ENCODE measurements around the gene NHEJ1. TPM values are rescaled to one million over a fixed set of nuclear protein-coding genes. Genes with fewer than 3 reads are reported as not detected.
"Not testable (repeated sequence)": the region's sequence is repeated elsewhere in the genome, so short reads cannot be mapped to it uniquely, and the experiment has no call there.

The NHEJ1 gene, protein sequence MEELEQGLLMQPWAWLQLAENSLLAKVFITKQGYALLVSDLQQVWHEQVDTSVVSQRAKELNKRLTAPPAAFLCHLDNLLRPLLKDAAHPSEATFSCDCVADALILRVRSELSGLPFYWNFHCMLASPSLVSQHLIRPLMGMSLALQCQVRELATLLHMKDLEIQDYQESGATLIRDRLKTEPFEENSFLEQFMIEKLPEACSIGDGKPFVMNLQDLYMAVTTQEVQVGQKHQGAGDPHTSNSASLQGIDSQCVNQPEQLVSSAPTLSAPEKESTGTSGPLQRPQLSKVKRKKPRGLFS
- 10 to 100 TPM; 20.0 to 20.9 TPM for total RNA-seq

- ChIA-PET CTCF (interaction anchor here (0.8 to 5.2 kb wide), 25 partner anchors 9 to 228 kb away, joined by 3 to 35 read pairs (median 5); partner anchors contain the start of genes ABCB6, ANKZF1, CNPPD1 and GLB1L), POLR2A (interaction anchor here (0.6 to 1.2 kb wide), 4 partner anchors 46 to 69 kb away, joined by 4 to 7 read pairs (median 5); partner anchors contain the start of genes ANKZF1 and ATG9A)
Observed at GRCh38 chr2:219160186-219161017, at the start of gene NHEJ1. Gene NHEJ1, minus strand, starts transcription at chr2:219160815. Its CDS starts 2,453 bp downstream, at chr2:219158362.

- ChIA-PET CTCF (interaction anchor here (0.9 to 1.9 kb wide), 3 partner anchors 8 to 49 kb away, joined by 5 to 9 read pairs (median 7); partner anchors contain the start of gene NHEJ1), POLR2A (interaction anchor here (0.6 to 2.3 kb wide), 6 partner anchors 9 to 317 kb away, joined by 4 to 7 read pairs (median 4); partner anchors contain the start of gene ABCB6)
Observed at GRCh38 chr2:219209236-219210195, 48.9 kb upstream of the NHEJ1 start.

DNA sequence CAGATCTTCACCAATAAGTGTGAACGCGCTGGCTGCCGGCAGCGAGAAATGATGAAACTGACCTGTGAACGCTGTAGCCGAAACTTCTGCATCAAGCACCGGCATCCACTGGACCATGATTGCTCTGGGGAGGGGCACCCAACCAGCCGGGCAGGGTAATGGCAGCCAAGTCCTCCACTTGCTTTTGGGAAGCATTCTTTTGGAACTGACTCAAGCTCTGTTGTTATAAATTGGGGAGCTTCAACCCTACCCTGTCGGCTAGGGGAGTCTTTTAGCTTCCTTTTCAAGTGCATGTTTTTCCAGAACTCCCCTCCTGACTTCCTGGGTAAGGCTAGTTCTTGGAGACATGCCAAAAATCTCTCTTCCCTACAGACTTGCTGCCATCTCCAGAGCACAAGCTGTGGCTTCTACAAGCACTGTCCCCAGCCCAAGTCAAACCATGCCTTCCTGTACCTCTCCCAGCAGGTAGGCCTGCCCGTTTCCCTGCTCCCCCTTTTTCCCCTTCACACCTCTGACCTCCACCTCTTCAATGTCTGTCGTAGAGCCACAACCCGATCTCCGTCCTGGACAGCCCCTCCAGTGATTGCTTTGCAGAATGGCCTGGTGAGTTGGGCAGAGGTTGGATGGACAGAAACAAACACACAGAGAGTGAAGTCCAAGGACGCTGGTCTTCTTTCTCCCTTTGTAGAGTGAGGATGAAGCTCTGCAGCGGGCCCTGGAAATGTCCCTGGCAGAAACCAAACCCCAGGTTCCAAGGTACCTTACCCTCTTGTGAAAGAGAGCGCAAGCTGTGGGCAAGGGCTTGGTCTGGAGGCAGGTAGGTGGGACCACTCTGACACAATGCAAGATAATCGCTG, 47.5 kb upstream of the NHEJ1 start:
- CTCF ChIA-PET: interaction anchor here (0.6 to 1.9 kb wide), 4 partner anchors 9 to 48 kb away, joined by 3 to 9 read pairs (median 6); partner anchors contain the start of gene NHEJ1
- POLR2A ChIA-PET: interaction anchor here (0.6 to 2.9 kb wide), 5 partner anchors 8 to 33 kb away, joined by 4 to 18 read pairs (median 7); partner anchors contain the start of genes ABCB6, ANKZF1, ATG9A and CNPPD1

DNA sequence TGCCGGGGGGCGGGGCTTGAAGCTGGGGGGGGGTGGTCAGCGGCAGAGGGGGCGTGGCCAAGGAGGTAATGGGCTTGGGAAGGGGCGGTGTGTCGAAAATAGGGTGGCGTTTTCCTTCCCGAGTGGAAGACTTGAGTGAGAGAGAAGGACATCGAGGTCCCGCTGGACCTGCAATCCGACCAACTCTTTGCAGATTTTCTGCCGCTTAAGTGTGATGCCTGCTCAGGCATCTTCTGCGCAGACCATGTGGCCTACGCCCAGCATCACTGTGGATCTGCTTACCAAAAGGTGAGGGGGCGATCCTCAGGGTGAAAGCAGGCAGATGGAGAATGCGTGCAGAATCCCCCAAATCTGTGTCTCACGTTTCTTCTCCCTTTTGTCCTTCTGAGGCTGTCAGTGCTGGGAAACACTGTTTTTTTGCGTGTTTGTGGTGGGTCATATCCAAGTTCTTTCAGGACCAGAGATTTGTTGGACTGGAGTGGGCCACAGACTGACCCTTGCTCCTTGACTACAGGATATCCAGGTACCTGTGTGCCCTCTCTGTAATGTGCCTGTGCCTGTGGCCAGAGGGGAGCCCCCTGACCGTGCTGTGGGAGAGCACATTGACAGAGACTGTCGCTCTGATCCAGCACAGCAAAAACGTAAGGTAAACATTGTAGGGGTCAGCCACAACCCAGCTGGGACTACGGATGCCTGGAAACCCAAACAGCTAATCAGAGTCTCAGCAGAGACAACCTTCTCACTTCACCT, 46.7 kb upstream of the NHEJ1 start:
- POLR2A ChIA-PET: interaction anchor here (0.6 to 2.9 kb wide), 11 partner anchors 11 to 47 kb away, joined by 3 to 18 read pairs (median 7); partner anchors contain the start of genes ABCB6, ANKZF1, ATG9A and CNPPD1
- CTCF ChIA-PET: interaction anchor here (1.1 to 1.9 kb wide), 4 partner anchors 10 to 88 kb away, joined by 5 to 9 read pairs (median 7); no protein-coding TSS in a partner anchor

DNA sequence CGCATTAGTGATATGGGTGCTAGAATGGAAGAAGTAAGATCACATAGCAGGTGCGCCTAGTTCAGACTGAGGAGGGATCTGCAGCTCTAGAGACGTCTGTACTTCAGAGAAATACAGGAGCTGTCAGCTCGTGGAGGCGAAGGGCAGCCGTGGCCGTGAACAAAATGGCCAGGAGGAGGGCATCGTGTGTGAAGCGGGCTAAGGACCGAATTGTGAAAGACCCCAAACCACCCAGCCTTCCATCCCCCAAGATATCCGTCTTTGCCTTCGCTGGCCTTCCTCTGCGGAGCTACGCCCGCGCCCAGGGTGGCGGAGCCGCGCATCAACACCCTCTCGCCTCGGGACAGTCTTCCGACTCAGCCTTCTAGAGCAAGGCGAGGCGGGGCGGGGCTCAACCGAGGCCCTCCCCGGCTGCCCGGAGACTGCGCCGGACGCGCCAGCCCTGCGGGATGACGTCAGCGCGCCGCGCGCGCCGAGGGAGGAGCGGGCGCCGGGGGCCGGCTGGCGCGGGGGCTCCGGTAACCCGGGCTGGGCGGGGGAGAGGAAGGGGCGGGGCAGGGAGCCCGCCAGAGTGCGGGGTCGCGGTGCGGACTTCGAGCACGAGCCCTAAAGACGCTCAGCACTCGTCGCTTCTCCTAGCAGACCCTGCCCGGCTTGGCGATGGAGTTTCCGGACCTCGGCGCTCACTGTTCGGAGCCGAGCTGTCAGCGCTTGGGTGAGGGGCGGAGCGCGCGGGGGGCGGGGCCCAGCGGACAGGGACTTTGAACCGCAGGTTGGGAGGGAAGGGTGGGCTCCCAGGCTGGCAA, 45.9 kb upstream of the NHEJ1 start, which contains the start of gene ZFAND2B:
ZFAND2B (plus strand) TSS at position 455 of the 806 bp plus-strand sequence; CDS start at position 661, 206 bp downstream.
- ChIA-PET CTCF (interaction anchor here (0.6 to 1.4 kb wide), 10 partner anchors 11 to 148 kb away, joined by 3 to 7 read pairs (median 4); partner anchors contain the start of genes CNPPD1 and SLC23A3), POLR2A (interaction anchor here (0.6 to 2.9 kb wide), 17 partner anchors 12 to 213 kb away, joined by 3 to 18 read pairs (median 6); partner anchors contain the start of genes ABCB6, ANKZF1, ATG9A and CNPPD1)

DNA sequence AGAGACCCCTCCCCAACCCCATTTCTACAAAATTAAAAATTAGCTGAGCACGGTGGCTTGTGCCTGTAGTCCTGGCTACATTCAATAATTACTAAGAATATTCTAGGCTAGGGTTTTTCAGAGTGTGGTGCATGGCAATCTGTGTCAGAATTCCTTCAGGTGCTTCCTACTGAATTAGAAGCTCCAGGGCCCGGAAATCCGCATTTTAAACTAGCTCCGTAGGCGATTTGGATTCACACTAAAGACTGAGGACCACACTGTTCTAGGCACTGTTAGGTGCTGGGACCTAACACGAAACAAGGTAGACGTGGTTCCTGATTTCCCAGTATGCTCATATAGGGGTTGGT, 45.3 kb upstream of the NHEJ1 start:
- CTCF ChIA-PET: interaction anchor here (0.6 to 1.4 kb wide), 9 partner anchors 12 to 147 kb away, joined by 3 to 7 read pairs (median 4); partner anchors contain the start of genes CNPPD1 and SLC23A3
- POLR2A ChIA-PET: interaction anchor here (0.6 to 2.9 kb wide), 16 partner anchors 13 to 213 kb away, joined by 3 to 18 read pairs (median 6); partner anchors contain the start of genes ABCB6, ANKZF1, ATG9A and CNPPD1

- CTCF ChIA-PET: interaction anchor here (1.4 kb wide), 1 partner anchor 28 kb away, joined by 7 read pairs; the partner anchor contains the start of gene CNPPD1
Observed at GRCh38 chr2:219205165-219205538, 44.5 kb upstream of the NHEJ1 start.

DNA sequence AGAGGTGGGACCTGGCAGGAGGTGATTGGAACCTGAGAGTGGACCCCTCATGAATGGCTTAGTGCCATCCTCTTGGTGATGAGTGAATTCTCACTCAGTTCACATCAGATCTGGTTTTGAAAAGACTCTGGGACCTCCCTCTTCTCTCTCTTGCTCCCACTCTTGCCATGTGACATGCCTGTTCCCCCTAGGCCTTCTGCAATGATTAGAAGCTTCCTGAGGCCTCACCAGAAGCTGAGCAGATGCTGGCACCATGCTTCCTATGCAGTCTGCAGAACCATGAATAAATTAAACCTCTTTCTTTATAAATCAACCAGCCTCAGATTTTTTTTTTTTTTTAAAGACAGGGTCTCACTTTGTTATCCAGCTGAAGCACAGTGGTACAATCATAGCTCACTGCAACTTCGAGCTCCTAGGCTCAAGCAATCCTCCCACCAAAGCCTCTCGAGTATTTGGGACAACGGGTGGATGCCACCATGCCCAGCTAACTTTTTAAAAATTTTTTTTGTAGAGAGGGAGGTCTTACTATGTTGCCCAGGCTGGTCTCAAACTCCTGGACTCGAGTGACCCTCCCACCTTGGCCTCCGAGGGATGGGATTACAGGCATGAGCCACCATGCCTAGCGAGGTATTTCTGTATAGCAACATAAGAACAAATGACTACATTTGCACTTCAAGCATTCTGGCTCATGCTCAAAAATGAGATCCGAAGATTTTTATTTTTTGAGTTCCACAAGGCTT, 44.0 kb upstream of the NHEJ1 start:
- ChIA-PET POLR2A (interaction anchor here (0.7 kb wide), 2 partner anchors 49 to 638 kb away, joined by 4 to 5 read pairs; partner anchors contain the start of gene TUBA4A), CTCF (interaction anchor here (2.2 kb wide), 1 partner anchor 90 kb away, joined by 6 read pairs; no protein-coding TSS in a partner anchor)

More at GRCh38 chr2:219205165-219205538, 44.5 kb upstream of the NHEJ1 start:
- POLR2A ChIA-PET: interaction anchor here (0.7 to 2.9 kb wide), 3 partner anchors 16 to 49 kb away, joined by 4 to 18 read pairs (median 4); partner anchors contain the start of genes ANKZF1, ATG9A and TUBA4A

- POLR2A ChIA-PET: interaction anchor here (1.2 to 2.6 kb wide), 4 partner anchors 18 to 187 kb away, joined by 3 to 15 read pairs (median 7); partner anchors contain the start of genes ABCB6, DNPEP, GLB1L and STK16
- CTCF ChIA-PET: not testable (repeated sequence)
Observed at GRCh38 chr2:219201331-219201730, 40.7 kb upstream of the NHEJ1 start.

GRCh38 chr2:219200502-219201326, 40.1 kb upstream of the NHEJ1 start:
- POLR2A ChIA-PET: interaction anchor here (0.6 to 2.6 kb wide), 12 partner anchors 8 to 541 kb away, joined by 3 to 15 read pairs (median 6); partner anchors contain the start of genes ABCB6, ANKZF1, ATG9A and BCS1L
- CTCF ChIA-PET: interaction anchor here (0.8 to 1.8 kb wide), 2 partner anchors 11 to 18 kb away, joined by 3 to 7 read pairs; no protein-coding TSS in a partner anchor

GRCh38 chr2:219199470-219200211, 39.0 kb upstream of the NHEJ1 start:
- ChIA-PET POLR2A (interaction anchor here (0.7 to 2.6 kb wide), 9 partner anchors 9 to 540 kb away, joined by 3 to 15 read pairs (median 6); partner anchors contain the start of genes ABCB6, ANKZF1, ATG9A and BCS1L), CTCF (interaction anchor here (1.8 kb wide), 1 partner anchor 17 kb away, joined by 7 read pairs; no protein-coding TSS in a partner anchor)

DNA sequence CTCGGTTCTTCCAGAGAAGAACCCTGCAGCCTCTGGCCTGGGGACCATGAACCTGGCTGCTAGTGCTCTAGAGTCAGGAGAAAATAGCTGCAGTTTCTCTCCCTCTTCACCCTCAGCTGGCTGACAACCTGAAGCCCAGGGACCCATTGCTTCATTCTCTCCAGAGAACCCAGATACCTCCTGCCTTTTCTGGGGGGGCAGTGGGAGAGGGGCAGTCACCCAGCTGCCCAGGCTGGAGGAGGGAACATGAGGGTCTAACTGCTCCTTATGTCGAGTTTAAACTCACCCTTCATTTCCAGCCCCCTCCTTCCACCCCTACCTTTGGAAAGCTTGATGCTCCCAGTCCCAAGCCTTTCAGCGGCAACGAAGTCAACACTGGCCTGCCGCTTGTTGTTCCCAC, 38.4 kb upstream of the NHEJ1 start:
- CTCF ChIA-PET: interaction anchor here (1.8 kb wide), 1 partner anchor 16 kb away, joined by 7 read pairs; no protein-coding TSS in a partner anchor
- POLR2A ChIA-PET: interaction anchor here (2.1 to 2.6 kb wide), 2 partner anchors 20 to 23 kb away, joined by 10 to 11 read pairs; partner anchors contain the start of genes ABCB6 and CNPPD1

Measured in activated CD8-positive, alpha-beta memory T cell treated with anti-CD3 and anti-CD28 coated beads for 36 hours (primary cell).